ENCODE measurements around the gene ERCC1. TPM values are rescaled to one million over a fixed set of nuclear protein-coding genes. Genes with fewer than 3 reads are reported as not detected.

The ERCC1 gene
- total and polyA plus RNA-seq, 2 of the 13 experiments (the other 11 are each of a cell fraction or from before 2014, with no cell fraction given): 40.0 to 66.4 TPM

DNA sequence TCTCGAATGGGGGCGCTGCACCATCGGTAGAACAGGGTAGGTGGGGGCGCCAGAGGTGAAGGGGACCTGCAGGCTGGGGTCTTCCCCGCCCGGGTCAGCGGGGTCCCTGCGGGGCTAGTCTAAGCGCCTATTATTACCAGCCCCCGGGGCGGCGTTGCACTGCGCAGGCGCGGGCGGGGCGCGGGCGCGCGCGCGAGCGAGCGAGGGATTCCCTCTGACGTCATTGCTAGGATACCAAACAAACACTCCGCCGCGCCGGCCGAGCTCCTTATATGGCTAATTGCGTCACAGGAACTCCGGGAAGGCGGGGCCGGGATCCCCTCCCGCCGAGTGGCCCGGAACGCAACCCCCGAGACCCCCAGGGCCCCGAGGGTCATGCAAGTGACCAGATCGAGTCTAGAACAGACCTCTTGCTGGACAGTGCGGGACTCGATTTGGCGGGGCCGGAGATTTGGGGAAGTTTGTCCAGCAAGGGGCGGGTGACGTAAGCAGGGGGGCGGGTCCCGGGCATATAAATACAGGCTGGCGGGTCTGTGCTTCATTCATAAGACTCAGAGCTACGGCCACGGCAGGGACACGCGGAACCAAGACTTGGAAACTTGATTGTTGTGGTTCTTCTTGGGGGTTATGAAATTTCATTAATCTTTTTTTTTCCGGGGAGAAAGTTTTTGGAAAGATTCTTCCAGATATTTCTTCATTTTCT, 43.9 kb upstream of the ERCC1 start, which contains the start of gene FOSB (continued):
- no peak for TF ChIP-seq ZBTB3 (CRISPR knock-in tag; IDR thresholded peaks at IDR 0.05; ENCODE audit: borderline replicate concordance, low read depth)
- 0 out of 2 replicates have a peak, but pooled peaks have one; percentile 7 for TF ChIP-seq FOXA3 (CRISPR knock-in tag; IDR thresholded peaks at IDR 0.05)
- TF ChIP-seq, protein P1, sequence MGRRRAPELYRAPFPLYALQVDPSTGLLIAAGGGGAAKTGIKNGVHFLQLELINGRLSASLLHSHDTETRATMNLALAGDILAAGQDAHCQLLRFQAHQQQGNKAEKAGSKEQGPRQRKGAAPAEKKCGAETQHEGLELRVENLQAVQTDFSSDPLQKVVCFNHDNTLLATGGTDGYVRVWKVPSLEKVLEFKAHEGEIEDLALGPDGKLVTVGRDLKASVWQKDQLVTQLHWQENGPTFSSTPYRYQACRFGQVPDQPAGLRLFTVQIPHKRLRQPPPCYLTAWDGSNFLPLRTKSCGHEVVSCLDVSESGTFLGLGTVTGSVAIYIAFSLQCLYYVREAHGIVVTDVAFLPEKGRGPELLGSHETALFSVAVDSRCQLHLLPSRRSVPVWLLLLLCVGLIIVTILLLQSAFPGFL (CRISPR knock-in tag; IDR thresholded peaks at IDR 0.05): no peak
- TF ChIP-seq NFATC3 (CRISPR knock-in tag; IDR thresholded peaks at IDR 0.05): no peak
- TF ChIP-seq, protein P2, sequence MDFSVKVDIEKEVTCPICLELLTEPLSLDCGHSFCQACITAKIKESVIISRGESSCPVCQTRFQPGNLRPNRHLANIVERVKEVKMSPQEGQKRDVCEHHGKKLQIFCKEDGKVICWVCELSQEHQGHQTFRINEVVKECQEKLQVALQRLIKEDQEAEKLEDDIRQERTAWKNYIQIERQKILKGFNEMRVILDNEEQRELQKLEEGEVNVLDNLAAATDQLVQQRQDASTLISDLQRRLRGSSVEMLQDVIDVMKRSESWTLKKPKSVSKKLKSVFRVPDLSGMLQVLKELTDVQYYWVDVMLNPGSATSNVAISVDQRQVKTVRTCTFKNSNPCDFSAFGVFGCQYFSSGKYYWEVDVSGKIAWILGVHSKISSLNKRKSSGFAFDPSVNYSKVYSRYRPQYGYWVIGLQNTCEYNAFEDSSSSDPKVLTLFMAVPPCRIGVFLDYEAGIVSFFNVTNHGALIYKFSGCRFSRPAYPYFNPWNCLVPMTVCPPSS (IDR thresholded peaks at IDR 0.05): no peak
- no peak for TF ChIP-seq NFE2L1 (CRISPR knock-in tag; IDR thresholded peaks at IDR 0.05; ENCODE audit: borderline replicate concordance)
- TF ChIP-seq ATF1 (CRISPR knock-in tag; IDR thresholded peaks at IDR 0.05): peak; percentile 94
- no peak for TF ChIP-seq NFIC (IDR thresholded peaks at IDR 0.05; ENCODE audit: low read length)
- TF ChIP-seq ZNF607 (CRISPR knock-in tag; IDR thresholded peaks at IDR 0.05; ENCODE audit: borderline replicate concordance): no peak
- no peak for TF ChIP-seq GATAD2A (CRISPR knock-in tag; IDR thresholded peaks at IDR 0.05)
- TF ChIP-seq ZBTB14 (CRISPR knock-in tag; IDR thresholded peaks at IDR 0.05): peak; percentile 93
- no peak for TF ChIP-seq ZSCAN21 (CRISPR knock-in tag; IDR thresholded peaks at IDR 0.05; ENCODE audit: borderline replicate concordance)
- no peak for TF ChIP-seq ZNF432 (CRISPR knock-in tag; IDR thresholded peaks at IDR 0.05; ENCODE audit: borderline replicate concordance)
- peak; percentile 41 for TF ChIP-seq RARA (CRISPR knock-in tag; IDR thresholded peaks at IDR 0.05)
- TF ChIP-seq KDM2A (CRISPR knock-in tag; IDR thresholded peaks at IDR 0.05; ENCODE audit: borderline replicate concordance, low read depth): peak; percentile 67
- no peak for TF ChIP-seq CHCHD3 (CRISPR knock-in tag; IDR thresholded peaks at IDR 0.05)
- no peak for TF ChIP-seq ZNF879 (CRISPR knock-in tag; IDR thresholded peaks at IDR 0.05)
- no peak for TF ChIP-seq U2AF1 (optimal IDR thresholded peaks at IDR 0.05; ENCODE audit: low read depth, low read length)
- TF ChIP-seq ZNF574 (CRISPR knock-in tag; IDR thresholded peaks at IDR 0.05): peak; percentile 25; the same call in 1 of the 2 replicates
- TF ChIP-seq, protein P3, sequence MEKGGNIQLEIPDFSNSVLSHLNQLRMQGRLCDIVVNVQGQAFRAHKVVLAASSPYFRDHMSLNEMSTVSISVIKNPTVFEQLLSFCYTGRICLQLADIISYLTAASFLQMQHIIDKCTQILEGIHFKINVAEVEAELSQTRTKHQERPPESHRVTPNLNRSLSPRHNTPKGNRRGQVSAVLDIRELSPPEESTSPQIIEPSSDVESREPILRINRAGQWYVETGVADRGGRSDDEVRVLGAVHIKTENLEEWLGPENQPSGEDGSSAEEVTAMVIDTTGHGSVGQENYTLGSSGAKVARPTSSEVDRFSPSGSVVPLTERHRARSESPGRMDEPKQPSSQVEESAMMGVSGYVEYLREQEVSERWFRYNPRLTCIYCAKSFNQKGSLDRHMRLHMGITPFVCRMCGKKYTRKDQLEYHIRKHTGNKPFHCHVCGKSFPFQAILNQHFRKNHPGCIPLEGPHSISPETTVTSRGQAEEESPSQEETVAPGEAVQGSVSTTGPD (CRISPR knock-in tag; IDR thresholded peaks at IDR 0.05): no peak
